Cardiac muscle cell (in vitro differentiated cells and primary cell): ENCODE data around the gene SPATA21. TPM values are rescaled to one million over a fixed set of nuclear protein-coding genes. Genes with fewer than 3 reads are reported as not detected.

ENCODE experiments used
- DNase-seq, 2 donors: peaks; one replicate each; pipeline versions ENCODE4 v3.0.0 to v3.0.0-alpha.2; 2010 to 2017; ENCODE audit warnings: low read depth in 1 of 2, low spot score in 1 of 2
- H3K27ac ChIP-seq: fragments of 200-600 bp; sonication (generic); 2 replicates; pipeline ENCODE4 v1.5.1; 2016
- H3K27me3 ChIP-seq: fragments of 200-600 bp; sonication (generic); 2 replicates; pipeline ENCODE4 v1.6.0; 2016; ENCODE audit warnings: control low read depth
- H3K36me3 ChIP-seq: fragments of 200-600 bp; sonication (generic); 2 replicates; pipeline ENCODE4 v1.5.1; 2016; ENCODE audit warnings: control low read depth
- H3K4me1 ChIP-seq: fragments of 200-600 bp; sonication (generic); 2 replicates; pipeline ENCODE4 v1.8.1; 2017; ENCODE audit warnings: low read depth, mild to moderate bottlenecking, mixed run types
- H3K4me3 ChIP-seq: fragments of 200-600 bp; sonication (generic); 2 replicates; pipeline ENCODE4 v1.5.1; 2016; ENCODE audit warnings: mild to moderate bottlenecking
- H3K9me3 ChIP-seq: fragments of 200-600 bp; sonication (generic); 2 replicates; pipeline ENCODE4 v1.5.1; 2017; ENCODE audit warnings: low read depth, mild to moderate bottlenecking, control low read depth
- polyA plus RNA-seq: library from polyadenylated mRNA; unstranded; fragments of >200 nt; fragmentation: Nextera tagmentation; extraction: Ambion mirVana; gene quantifications from 2 replicates; pipeline ENCODE4 v1.2.1, GENCODE V29; 2016
- total RNA-seq: library from RNA; depleted of rRNA; stranded (reverse); fragments of >200 nt; gene quantifications from 2 replicates; pipeline ENCODE4 v1.2.3, GENCODE V29; 2016
- TF ChIP-seq, protein P1 (sequence below): IDR thresholded peaks from 2 replicates; pipeline ENCODE4 v1.5.1; 2012; ENCODE audit warnings: low read depth, mild to moderate bottlenecking, low read length

Gene SPATA21
- total and polyA plus RNA-seq, 2 experiments from 2014 or later, result 0.18 TPM; not detected in 1

DNA sequence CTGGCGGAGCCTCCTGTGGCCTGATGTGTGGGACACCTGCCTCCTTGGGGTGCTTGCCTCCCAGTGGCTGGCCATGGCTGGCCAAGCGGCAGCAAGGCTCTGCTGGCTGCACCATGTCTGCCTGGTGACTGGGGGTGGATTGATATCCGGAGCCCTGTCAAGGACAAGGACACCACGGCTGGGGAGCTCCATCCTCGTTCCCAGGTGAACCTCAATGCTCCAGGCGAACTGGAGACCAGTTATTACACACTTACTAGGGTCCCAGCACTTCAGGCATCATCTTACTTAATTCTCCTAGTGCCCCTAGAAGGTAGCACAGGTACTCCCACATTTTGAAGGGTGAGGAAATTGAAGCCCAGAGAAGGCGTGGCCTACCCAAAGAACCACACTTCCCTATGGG is 15.2 kb downstream of the SPATA21 start:
- TF ChIP-seq, protein P1, sequence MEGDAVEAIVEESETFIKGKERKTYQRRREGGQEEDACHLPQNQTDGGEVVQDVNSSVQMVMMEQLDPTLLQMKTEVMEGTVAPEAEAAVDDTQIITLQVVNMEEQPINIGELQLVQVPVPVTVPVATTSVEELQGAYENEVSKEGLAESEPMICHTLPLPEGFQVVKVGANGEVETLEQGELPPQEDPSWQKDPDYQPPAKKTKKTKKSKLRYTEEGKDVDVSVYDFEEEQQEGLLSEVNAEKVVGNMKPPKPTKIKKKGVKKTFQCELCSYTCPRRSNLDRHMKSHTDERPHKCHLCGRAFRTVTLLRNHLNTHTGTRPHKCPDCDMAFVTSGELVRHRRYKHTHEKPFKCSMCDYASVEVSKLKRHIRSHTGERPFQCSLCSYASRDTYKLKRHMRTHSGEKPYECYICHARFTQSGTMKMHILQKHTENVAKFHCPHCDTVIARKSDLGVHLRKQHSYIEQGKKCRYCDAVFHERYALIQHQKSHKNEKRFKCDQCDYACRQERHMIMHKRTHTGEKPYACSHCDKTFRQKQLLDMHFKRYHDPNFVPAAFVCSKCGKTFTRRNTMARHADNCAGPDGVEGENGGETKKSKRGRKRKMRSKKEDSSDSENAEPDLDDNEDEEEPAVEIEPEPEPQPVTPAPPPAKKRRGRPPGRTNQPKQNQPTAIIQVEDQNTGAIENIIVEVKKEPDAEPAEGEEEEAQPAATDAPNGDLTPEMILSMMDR, result no peak
- no peak for DNase-seq
- no peaks in the 10 kb centered on the region for H3K9me3 ChIP-seq
- no peaks in the 10 kb centered on the region for H3K27me3 ChIP-seq
- H3K36me3 ChIP-seq, result no peaks in the 10 kb centered on the region
- no peaks in the 10 kb centered on the region for H3K4me1 ChIP-seq
- H3K4me3 ChIP-seq, result no peak overlapping the region
- H3K27ac ChIP-seq, result no peak overlapping the region

- DNase-seq, result no peak
Observed at GRCh38 chr1:16421201-16421600, 16.0 kb downstream of the SPATA21 start.

GRCh38 chr1:16420424-16421118 is 16.7 kb downstream of the SPATA21 start:
- Histone ChIP-seq H3K4me1 (no peaks in the 10 kb centered on the region), H3K4me3 (no peak overlapping the region), H3K27ac (no peak overlapping the region), H3K36me3 (no peaks in the 10 kb centered on the region), H3K27me3 (no peaks in the 10 kb centered on the region), H3K9me3 (no peaks in the 10 kb centered on the region)
- no peak for DNase-seq
- TF ChIP-seq, protein P1, result no peak

More at GRCh38 chr1:16421201-16421600, 16.0 kb downstream of the SPATA21 start:
- H3K27ac ChIP-seq, result no peak overlapping the region
- H3K27me3 ChIP-seq, result no peaks in the 10 kb centered on the region
- H3K4me1 ChIP-seq, result no peaks in the 10 kb centered on the region
- TF ChIP-seq, protein P1, result no peak
- H3K4me3 ChIP-seq, result no peak overlapping the region
- H3K9me3 ChIP-seq, result no peaks in the 10 kb centered on the region
- no peaks in the 10 kb centered on the region for H3K36me3 ChIP-seq

DNA sequence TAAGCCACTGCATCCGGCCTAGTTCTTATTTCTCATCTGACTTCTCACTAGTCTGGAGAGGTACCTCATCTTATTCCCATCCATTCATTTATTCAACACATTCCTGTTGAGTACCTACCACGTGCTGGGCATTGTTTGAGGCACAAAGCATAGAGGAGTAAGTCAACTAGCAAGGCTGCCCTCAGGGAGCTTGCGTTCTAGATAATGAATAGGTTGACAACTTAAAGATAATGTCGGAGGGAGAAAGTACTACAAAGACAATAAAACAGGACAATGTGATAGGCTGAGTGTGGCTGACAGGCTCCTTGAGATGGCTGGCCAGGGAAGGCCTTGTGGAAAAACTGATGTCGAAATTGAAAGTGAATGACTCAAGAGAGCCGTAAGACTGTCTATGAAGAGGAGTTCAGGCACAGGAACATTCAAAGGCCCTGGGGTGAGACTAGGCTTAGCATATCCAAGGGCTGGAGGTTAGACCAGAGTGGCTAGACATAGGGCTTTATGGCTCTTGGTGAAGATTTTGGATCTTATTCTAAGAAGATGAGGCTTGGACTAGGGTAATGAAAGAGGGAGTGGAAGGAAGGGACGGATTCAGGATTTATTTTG is 18.3 kb downstream of the SPATA21 start:
- Histone ChIP-seq H3K9me3 (no peaks in the 10 kb centered on the region), H3K27ac (no peak overlapping the region), H3K27me3 (no peaks in the 10 kb centered on the region), H3K4me3 (no peak overlapping the region), H3K4me1 (no peaks in the 10 kb centered on the region), H3K36me3 (no peaks in the 10 kb centered on the region)
- DNase-seq, result peak in 1 of 2 donors; percentile 41
- TF ChIP-seq, protein P1, result no peak

GRCh38 chr1:16413191-16413590 is 24.0 kb downstream of the SPATA21 start:
- H3K27ac ChIP-seq, result no peak overlapping the region
- H3K27me3 ChIP-seq, result no peaks in the 10 kb centered on the region
- DNase-seq, result no peak

More at GRCh38 chr1:16413191-16413590, 24.0 kb downstream of the SPATA21 start:
- H3K9me3 ChIP-seq, result no peaks in the 10 kb centered on the region
- no peaks in the 10 kb centered on the region for H3K36me3 ChIP-seq
- no peak overlapping the region for H3K4me3 ChIP-seq
- H3K4me1 ChIP-seq, result no peaks in the 10 kb centered on the region
- TF ChIP-seq, protein P1, result no peak
